GM21367 (cell line): ENCODE data around the gene AADACL2.

Source experiments
- ATAC-seq: cut with Tn5 transposase; IDR thresholded peaks from one replicate; pipeline ENCODE4 v1.9.1; 2021; ENCODE audit not compliant: unreplicated experiment

Gene AADACL2

DNA sequence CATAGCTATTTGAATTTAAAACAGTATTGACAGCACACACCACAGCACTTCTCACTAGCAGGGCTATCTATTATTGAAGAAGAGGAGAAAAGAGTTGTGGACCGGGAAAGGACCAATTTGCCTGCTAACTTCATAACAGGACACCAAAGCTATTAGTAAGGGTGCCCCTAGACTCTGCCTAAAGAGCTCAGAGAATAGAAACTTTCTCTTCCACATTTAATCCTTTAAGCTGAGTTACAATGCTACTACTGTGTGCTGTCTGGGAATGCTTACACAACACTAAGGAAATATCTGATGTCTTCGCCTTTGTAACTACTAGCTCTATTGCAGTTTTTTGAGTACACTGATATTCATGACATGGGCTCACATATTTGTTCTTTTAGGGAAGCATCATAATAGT is 66.7 kb downstream of the AADACL2 start:
- no peak for ATAC-seq

DNA sequence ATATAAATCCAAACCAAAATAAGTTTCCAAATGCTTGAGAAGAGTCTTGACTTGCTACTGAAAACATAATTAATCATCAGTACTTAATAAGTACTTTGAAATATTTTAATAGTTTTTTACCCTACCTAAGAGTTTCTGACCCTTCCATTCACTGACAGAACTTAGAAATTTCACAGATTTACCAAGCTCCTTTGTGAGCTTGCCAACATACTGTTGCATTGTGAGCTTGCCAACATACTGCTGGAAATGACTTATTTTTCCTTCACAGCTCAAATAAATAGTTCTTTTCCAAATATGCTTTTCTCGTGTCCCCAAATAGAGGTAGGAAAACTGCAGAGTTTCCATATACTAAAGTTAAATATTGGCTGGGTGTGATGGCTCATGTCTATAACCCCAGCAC is 70.5 kb downstream of the AADACL2 start:
- ATAC-seq: no peak

DNA sequence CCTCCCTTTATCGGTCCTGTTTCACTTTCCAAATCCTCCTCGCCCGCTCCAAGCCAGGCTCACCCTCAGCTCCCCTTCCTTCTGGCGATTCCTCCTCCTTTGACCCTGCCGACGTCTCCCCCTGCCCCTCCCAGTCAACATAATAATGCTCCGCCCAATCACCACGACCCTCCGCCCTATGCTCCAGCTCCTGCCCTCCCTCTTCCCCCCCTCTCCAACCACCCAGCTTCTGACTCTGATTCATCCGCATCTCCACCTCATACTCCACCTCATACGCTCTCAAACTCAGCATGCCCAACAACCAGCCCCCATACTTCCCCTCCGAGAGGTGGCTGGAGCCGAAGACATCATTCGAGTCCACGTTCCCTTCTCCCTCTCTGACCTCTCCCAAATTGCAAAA is 73.1 kb downstream of the AADACL2 start:
- ATAC-seq: no peak
